GM10248 (cell line): ENCODE data around the gene YIF1B.

Source experiments
- CTCF ChIA-PET: fragments of 300-600 bp; sonication (Branson Sonifier 250); formaldehyde crosslinking; extraction: SDS; loops from one replicate; lab custom pipeline; 2021; ENCODE audit warnings: antibody characterized with exemption; lab: Yijun Ruan, JAX
- POLR2A ChIA-PET: fragments of 350-650 bp; sonication (Branson Sonifier 250); formaldehyde crosslinking; extraction: SDS; loops from one replicate; lab custom pipeline; 2020; ENCODE audit warnings: antibody characterized with exemption; lab: Yijun Ruan, JAX
- DNase-seq: peaks from one replicate; pipeline ENCODE4 v3.0.0; 2012; ENCODE audit errors: extremely low spot score
- TF ChIP-seq, protein P1 (sequence below): IDR thresholded peaks from 2 replicates; pipeline ENCODE4 v1.5.1; 2012; ENCODE audit warnings: mild to moderate bottlenecking, low read depth; ENCODE audit errors: extremely low read depth, missing control alignments, control extremely low read depth

Gene YIF1B

DNA sequence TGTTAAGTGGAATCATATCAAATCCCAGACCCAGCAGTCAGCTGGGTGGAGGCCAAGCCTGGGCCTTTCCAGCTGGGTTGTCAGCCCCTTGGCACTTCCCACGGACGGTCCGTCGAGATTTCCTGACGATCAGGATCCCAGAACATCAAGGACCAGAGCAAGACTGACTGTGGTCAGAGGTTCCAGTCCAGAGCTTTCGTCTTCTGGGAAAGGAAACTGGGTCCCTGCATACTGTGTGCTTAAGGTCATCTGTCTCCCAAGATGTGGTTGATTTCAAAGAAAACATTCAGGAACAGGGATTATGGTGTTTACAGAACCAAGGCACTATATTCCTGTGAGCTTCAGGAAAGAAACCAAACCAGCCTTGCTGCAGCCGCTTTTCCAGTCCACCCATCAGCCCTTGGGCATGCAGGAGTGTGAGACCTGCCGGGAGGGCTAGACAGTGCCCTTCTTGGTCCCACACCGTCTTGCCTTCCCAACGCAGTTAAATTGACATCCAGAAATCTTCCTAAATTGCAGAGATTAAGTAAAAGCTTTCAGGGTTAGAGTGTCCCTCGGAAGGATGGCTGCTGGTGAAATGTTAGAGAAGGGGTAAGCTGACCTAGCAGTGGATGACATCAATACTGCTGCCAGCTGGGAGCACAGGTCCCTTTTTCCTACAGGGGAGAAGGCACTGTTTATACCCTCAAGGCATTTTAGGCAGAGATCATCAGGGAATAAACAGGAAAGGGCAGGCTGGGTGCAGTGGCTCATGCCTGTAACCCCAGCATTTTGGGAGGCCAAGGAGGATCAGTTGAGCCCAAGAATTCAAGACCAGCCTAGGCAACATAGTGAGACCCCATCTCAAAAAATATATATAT, 16.7 kb downstream of the YIF1B start:
- no peak for DNase-seq
- ChIA-PET CTCF (interaction anchor here (0.9 to 1.9 kb wide), 3 partner anchors 14 to 65 kb away, joined by 3 to 5 read pairs (median 3); no protein-coding TSS in a partner anchor), POLR2A (no interaction called here)
- TF ChIP-seq, protein P1, sequence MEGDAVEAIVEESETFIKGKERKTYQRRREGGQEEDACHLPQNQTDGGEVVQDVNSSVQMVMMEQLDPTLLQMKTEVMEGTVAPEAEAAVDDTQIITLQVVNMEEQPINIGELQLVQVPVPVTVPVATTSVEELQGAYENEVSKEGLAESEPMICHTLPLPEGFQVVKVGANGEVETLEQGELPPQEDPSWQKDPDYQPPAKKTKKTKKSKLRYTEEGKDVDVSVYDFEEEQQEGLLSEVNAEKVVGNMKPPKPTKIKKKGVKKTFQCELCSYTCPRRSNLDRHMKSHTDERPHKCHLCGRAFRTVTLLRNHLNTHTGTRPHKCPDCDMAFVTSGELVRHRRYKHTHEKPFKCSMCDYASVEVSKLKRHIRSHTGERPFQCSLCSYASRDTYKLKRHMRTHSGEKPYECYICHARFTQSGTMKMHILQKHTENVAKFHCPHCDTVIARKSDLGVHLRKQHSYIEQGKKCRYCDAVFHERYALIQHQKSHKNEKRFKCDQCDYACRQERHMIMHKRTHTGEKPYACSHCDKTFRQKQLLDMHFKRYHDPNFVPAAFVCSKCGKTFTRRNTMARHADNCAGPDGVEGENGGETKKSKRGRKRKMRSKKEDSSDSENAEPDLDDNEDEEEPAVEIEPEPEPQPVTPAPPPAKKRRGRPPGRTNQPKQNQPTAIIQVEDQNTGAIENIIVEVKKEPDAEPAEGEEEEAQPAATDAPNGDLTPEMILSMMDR: no peak

DNA sequence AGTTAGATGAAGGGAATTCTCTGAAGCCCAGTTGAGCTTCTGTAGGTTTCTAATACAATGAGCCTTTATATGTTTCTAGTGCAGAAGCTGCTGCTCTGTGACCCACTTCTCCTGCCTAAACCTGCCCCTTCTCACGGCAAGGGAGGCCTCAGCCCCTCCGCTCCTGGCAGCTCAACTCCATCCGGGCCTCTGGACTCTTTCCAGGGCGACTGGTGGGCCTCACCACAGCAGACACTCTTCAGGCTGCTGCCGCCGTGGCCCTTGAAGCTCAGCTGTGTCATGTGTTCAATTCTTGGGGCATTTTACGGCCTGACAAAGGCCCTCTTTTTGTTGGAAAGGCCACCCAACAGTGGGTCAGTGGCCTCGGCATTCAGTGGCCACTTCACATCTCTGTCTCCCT, 21.7 kb downstream of the YIF1B start:
- no peak for DNase-seq
- CTCF ChIA-PET: interaction anchor here (1.1 kb wide), 1 partner anchor 13 kb away, joined by 4 read pairs; no protein-coding TSS in a partner anchor
- POLR2A ChIA-PET: no interaction called here
- TF ChIP-seq, protein P1: no peak

DNA sequence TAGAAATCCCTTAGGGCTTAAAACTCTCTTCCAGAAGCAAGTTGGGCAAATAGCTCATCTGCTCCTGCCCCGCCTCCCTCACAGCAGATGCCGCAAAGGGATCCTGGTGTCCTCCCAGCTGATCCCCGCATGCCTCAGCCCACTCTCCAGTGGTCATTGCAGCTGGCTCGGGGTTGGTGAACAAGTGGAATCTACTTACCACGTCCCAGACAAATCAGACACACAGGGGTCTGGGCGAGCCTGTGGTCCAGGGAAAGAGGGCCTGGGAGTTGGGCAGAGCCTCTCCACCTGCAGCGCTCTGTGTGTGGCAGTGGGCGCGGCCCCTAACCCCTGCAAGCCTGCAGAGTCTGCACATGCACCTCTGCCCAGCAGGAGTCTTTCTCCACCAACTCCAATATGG, 22.5 kb downstream of the YIF1B start:
- DNase-seq: no peak
- TF ChIP-seq, protein P1: no peak
- ChIA-PET POLR2A (no interaction called here), CTCF (interaction anchor here (1.1 kb wide), 1 partner anchor 12 kb away, joined by 4 read pairs; no protein-coding TSS in a partner anchor)

DNA sequence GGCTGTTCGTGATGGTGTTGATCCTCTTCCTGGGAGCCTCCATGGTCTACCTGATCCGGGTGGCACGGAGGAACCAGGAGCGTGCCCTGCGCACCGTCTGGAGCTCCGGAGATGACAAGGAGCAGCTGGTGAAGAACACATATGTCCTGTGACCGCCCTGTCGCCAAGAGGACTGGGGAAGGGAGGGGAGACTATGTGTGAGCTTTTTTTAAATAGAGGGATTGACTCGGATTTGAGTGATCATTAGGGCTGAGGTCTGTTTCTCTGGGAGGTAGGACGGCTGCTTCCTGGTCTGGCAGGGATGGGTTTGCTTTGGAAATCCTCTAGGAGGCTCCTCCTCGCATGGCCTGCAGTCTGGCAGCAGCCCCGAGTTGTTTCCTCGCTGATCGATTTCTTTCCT, 23.9 kb downstream of the YIF1B start:
- POLR2A ChIA-PET: no interaction called here
- CTCF ChIA-PET: interaction anchor here (0.9 to 2.2 kb wide), 2 partner anchors 11 to 48 kb away, joined by 3 to 5 read pairs; no protein-coding TSS in a partner anchor
- TF ChIP-seq, protein P1: no peak
- no peak for DNase-seq

DNA sequence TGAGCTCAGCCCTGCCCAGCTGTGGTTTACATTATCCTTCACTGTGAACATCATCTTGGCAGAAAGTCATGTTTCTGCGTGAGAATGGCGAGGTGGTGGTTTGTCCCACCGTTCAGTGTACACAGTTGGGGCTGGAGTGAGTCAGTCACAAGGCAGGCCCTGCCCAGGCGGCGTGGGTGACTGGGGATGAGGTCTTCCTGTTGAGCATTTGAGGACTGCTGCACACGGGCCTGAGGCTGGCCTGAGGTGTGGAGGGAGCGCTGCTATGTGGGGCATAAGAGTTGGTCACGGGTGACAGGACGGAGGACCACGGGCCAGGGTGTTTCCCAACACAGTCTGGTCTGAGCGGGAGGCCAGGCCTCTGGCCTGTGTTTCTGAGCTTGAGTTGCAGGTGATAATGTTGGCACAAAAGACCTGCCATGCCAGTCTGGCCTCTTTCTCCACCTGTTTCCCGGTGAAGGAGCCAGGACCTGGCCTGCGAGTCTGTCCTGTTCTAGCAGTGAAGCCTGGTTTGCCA, 25.1 kb downstream of the YIF1B start:
- POLR2A ChIA-PET: interaction anchor here (0.6 kb wide), 1 partner anchor 16 kb away, joined by 8 read pairs; no protein-coding TSS in a partner anchor
- no peak for DNase-seq
- CTCF ChIA-PET: interaction anchor here (1.4 to 2.2 kb wide), 2 partner anchors 12 to 46 kb away, joined by 3 to 5 read pairs; no protein-coding TSS in a partner anchor
- TF ChIP-seq, protein P1: no peak

DNA sequence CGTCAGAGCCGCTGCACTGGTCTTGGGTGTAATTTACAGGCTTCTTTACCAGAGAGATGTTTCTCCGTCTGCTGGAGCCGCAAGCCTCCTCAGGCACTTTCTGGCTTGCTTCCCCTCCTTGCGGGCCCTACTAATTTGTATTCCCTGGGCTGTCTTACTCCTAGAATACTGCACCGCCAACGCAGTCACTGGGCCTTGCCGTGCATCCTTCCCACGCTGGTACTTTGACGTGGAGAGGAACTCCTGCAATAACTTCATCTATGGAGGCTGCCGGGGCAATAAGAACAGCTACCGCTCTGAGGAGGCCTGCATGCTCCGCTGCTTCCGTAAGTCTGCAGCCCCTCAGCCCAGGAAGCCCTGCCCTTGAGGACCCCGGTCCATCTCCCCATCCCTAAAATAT, 25.8 kb downstream of the YIF1B start:
- DNase-seq: no peak
- ChIA-PET CTCF (interaction anchor here (1.4 to 2.2 kb wide), 2 partner anchors 11 to 46 kb away, joined by 3 to 5 read pairs; no protein-coding TSS in a partner anchor), POLR2A (interaction anchor here (0.6 kb wide), 1 partner anchor 15 kb away, joined by 8 read pairs; no protein-coding TSS in a partner anchor)
- TF ChIP-seq, protein P1: no peak
